ENCODE measurements around the gene PYGB. TPM values are rescaled to one million over a fixed set of nuclear protein-coding genes. Genes with fewer than 3 reads are reported as not detected.
A peak's percentile ranks its signal among the peaks of the same experiment; 100 is the strongest.

PYGB gene
- total RNA-seq, 2 donors from 2014 or later: 34.8 to 42.8 TPM

DNA sequence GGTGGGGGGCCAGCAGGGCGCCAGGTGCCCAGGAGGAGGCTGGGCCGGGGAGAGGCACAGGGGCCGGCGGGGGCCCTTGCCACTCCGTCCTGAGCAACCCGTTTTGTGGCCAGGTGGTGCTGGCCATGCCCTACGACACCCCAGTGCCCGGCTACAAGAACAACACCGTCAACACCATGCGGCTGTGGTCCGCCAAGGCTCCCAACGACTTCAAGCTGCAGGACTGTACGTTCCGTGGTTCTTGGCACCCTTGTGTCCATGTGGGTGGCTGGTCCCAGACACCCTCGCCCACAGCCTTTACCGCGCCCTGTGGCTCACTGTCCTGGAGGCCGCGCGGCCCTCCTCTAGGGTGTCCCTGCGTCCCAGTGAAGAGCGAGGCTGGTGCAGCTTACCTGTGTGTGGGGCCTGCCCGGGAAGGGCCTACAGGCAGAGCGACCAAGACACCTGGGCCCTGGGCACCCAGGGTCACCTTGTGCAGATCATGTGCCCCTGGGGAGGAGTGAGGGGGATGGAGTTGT lies 28.7 kb downstream of the PYGB start:
- no peak overlapping the region for H3K27ac ChIP-seq
- no peaks in the 10 kb centered on the region for H3K27me3 ChIP-seq
- no peaks in the 10 kb centered on the region for H3K9me3 ChIP-seq
- WGBS, 2 donors: 86 to 96% methylated on average over 20 to 24 of the region's 24 CpGs
- H3K36me3 ChIP-seq (replicated peaks in 1 of 2; ENCODE audit: insufficient read depth in 1 of 2, low read depth in 2 of 2): peaks cover 6 to 20% of the 10 kb centered on the region in 2 donors
- H3K4me1 ChIP-seq: peaks cover 8% of the 10 kb centered on the region
- TF ChIP-seq, protein P1, sequence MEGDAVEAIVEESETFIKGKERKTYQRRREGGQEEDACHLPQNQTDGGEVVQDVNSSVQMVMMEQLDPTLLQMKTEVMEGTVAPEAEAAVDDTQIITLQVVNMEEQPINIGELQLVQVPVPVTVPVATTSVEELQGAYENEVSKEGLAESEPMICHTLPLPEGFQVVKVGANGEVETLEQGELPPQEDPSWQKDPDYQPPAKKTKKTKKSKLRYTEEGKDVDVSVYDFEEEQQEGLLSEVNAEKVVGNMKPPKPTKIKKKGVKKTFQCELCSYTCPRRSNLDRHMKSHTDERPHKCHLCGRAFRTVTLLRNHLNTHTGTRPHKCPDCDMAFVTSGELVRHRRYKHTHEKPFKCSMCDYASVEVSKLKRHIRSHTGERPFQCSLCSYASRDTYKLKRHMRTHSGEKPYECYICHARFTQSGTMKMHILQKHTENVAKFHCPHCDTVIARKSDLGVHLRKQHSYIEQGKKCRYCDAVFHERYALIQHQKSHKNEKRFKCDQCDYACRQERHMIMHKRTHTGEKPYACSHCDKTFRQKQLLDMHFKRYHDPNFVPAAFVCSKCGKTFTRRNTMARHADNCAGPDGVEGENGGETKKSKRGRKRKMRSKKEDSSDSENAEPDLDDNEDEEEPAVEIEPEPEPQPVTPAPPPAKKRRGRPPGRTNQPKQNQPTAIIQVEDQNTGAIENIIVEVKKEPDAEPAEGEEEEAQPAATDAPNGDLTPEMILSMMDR (IDR thresholded peaks at IDR 0.05): no peak
- no peak for TF ChIP-seq POLR2A (IDR thresholded peaks at IDR 0.05)
- peak; percentile 1 to 9 (median 6) for DNase-seq
- intact Hi-C loops (cut with DNase I): no loop called here
- H3K4me3 ChIP-seq: no peak overlapping the region
- no peak for ATAC-seq

DNA sequence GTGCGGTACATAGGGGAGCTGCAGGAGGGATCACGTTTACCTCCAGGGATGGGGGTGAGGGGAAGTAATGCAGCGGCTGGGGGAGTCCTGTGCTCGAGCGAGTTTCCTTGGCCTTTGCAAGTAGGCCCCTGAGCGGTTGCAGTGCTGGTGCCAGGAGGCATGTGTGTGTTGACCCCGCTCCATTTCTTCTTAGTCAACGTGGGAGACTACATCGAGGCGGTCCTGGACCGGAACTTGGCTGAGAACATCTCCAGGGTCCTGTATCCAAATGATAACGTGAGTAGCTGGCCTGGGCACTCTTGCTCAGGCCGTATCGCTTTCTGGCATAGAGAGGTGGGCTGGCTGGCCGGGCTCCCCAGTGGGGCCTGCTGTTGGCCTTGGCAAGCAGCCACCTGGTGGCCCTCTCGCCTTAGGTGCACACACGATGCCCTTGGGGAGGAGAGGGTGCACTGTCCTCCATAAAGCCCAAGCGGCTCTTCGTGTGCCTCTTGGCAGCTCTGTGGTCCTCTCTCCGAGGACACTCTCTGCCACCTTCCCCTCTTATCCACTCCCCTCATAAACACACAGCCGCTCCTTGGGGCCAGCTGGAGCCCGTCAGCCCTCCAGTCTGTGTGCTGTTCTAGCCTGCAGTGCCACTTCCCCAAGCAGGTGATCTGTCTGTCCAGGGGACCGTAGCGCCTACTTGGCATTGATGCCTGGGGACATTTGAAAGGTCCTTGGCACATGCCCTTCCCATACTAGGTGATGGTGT lies 29.3 kb downstream of the PYGB start:
- intact Hi-C loops (cut with DNase I): no loop called here
- Histone ChIP-seq H3K9me3 (no peaks in the 10 kb centered on the region), H3K27ac (no peak overlapping the region), H3K27me3 (no peaks in the 10 kb centered on the region), H3K4me3 (no peak overlapping the region), H3K4me1 (peaks cover 8% of the 10 kb centered on the region), H3K36me3 (replicated peaks in 1 of 2; ENCODE audit: insufficient read depth in 1 of 2, low read depth in 2 of 2) (peaks cover 6 to 16% of the 10 kb centered on the region in 2 donors)
- no peak for TF ChIP-seq POLR2A (IDR thresholded peaks at IDR 0.05)
- TF ChIP-seq, protein P1 (IDR thresholded peaks at IDR 0.05): no peak
- WGBS, 2 donors: 89 to 90% methylated on average over 20 to 24 of the region's 24 CpGs
- ATAC-seq (no peak), DNase-seq (peak; percentile 1 to 12 (median 10))

DNA sequence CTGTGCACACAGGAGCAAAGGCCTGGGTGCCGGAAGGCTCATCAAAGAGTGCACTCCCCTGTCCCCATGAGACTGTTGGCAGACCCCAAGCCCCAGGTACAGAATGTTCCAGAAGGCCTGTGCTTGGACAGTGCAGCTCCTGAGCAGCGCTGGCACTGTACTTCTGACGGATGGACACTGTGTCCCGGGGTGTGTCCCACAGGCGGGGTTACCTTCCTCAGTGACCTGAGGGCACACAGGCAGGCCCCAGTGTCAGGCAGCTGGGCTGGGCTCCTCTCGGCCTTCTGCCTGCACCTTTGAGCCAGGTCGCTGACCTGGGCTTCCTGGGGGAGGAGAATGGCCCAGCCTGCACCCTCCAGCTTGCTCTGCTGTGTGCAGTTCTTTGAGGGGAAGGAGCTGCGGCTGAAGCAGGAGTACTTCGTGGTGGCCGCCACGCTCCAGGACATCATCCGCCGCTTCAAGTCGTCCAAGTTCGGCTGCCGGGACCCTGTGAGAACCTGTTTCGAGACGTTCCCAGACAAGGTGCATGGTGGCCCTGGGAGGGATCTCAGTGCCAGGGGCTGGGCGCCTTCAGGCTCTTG lies 30.1 kb downstream of the PYGB start:
- intact Hi-C loops (cut with DNase I): no loop called here
- Histone ChIP-seq H3K36me3 (replicated peaks in 1 of 2; ENCODE audit: insufficient read depth in 1 of 2, low read depth in 2 of 2) (peaks cover 6 to 15% of the 10 kb centered on the region in 2 donors), H3K27me3 (no peaks in the 10 kb centered on the region), H3K27ac (no peak overlapping the region), H3K4me3 (no peak overlapping the region), H3K4me1 (peaks cover 8% of the 10 kb centered on the region), H3K9me3 (no peaks in the 10 kb centered on the region)
- 91 to 92% methylated on average over 5 to 16 of the region's 19 CpGs for WGBS, 2 donors
- TF ChIP-seq POLR2A (IDR thresholded peaks at IDR 0.05): no peak
- TF ChIP-seq, protein P1 (IDR thresholded peaks at IDR 0.05): no peak
- ATAC-seq (no peak), DNase-seq (peak; percentile 1 to 10 (median 6))

DNA sequence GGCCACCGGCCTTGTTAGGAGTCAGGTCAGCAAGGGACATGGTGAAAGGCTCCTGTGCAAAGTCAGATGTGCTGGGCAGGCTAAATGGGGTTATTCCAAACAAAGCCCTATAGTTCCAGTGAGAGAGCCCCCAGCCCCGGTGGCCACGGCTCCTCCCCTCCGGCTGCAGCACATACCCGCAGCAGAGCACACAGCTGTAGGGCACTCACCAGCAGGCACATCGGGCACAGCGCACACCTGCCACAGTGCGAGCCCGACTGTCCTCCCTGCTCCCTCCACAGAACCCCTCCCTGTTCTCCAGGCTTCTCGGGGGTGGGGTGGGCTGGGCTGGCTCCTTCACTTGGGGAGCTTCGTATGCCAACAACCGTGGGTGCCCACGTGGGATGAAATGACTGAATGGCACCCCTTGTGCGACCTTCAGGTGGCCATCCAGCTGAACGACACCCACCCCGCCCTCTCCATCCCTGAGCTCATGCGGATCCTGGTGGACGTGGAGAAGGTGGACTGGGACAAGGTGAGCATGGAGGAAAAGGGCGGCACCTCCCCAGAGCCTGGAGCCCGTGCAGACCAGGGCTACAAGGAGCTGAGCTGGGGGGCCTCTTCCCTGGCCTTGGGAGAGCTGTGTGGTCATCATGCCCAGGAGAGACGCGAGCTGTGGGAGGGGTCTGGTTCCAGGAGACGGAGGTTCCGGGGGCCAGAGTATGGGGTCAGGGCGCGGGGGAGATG lies 30.9 kb downstream of the PYGB start:
- WGBS, 2 donors: 90 to 98% methylated on average over 15 to 26 of the region's 26 CpGs
- DNase-seq: peak in 3 of 4 donors; percentile 1 to 10 (median 8)

More for the DNA sequence above, 30.9 kb downstream of the PYGB start:
- Histone ChIP-seq H3K9me3 (no peaks in the 10 kb centered on the region), H3K27me3 (no peaks in the 10 kb centered on the region), H3K4me1 (peaks cover 8% of the 10 kb centered on the region), H3K27ac (no peak overlapping the region), H3K36me3 (replicated peaks in 1 of 2; ENCODE audit: insufficient read depth in 1 of 2, low read depth in 2 of 2) (peaks cover 6 to 17% of the 10 kb centered on the region in 2 donors), H3K4me3 (no peak overlapping the region)
- no peak for TF ChIP-seq POLR2A (IDR thresholded peaks at IDR 0.05)
- TF ChIP-seq, protein P1 (IDR thresholded peaks at IDR 0.05): no peak
- intact Hi-C loops (cut with DNase I): no loop called here
- ATAC-seq: no peak

Data from body of pancreas (tissue), 4 donors.